ENCODE results near the gene C6orf89. TPM values are rescaled to one million over a fixed set of nuclear protein-coding genes. Genes with fewer than 3 reads are reported as not detected.

Gene C6orf89
- total RNA-seq, 5 donors from 2014 or later (not counting 1 experiment from before 2014, with no cell fraction given): 32.6 to 57.9 (median 46.1) TPM

GRCh38 chr6:36975231-36976006 lies 89.7 kb downstream of the C6orf89 start:
- peaks cover 2 to 9% of the 10 kb centered on the region in 2 experiments for H3K4me1 ChIP-seq (ENCODE audit: control insufficient read depth in 1 of 2, extremely low read depth in 1 of 2, insufficient read depth in 2 of 2, low read length in 2 of 2)
- Mint-ChIP-seq H3K9me3 (no peaks in the 10 kb centered on the region), H3K27me3 (no peaks in the 10 kb centered on the region), H3K27ac (peak overlapping the region in 1 of 2 donors; percentile 11), H3K36me3 (peaks cover 64% of the 10 kb centered on the region), H3K4me1 (peaks cover 15 to 16% (median 16%) of the 10 kb centered on the region in 3 donors), H3K4me3 (no peak overlapping the region)
- CTCF ChIA-PET: no interaction called here
- no peak for ATAC-seq (replicated peaks in 1 of 4)
- POLR2A ChIA-PET: no interaction called here
- H3K9me3 ChIP-seq: no peaks in the 10 kb centered on the region
- no peak overlapping the region for H3K27ac ChIP-seq (ENCODE audit: low read length)
- no peak overlapping the region for H3K4me3 ChIP-seq (ENCODE audit: control insufficient read depth in 1 of 2, extremely low read depth in 1 of 2, low read length in 1 of 2)
- WGBS (ENCODE audit: insufficient coverage): 95% methylated on average over 3 of the region's 7 CpGs
- DNase-seq: no peak
- peaks cover 32 to 90% of the 10 kb centered on the region in 2 donors for H3K36me3 ChIP-seq (ENCODE audit: control insufficient read depth in 2 of 2, extremely low read depth in 1 of 2, insufficient read depth in 1 of 2, low read length in 1 of 2)
- no peaks in the 10 kb centered on the region for H3K27me3 ChIP-seq (replicated peaks in 1 of 2; ENCODE audit: control insufficient read depth in 2 of 2, extremely low read depth in 1 of 2, insufficient read depth in 2 of 2, low read length in 1 of 2)

GRCh38 chr6:36976007-36976264 lies 90.2 kb downstream of the C6orf89 start:
- H3K9me3 Mint-ChIP-seq: no peaks in the 10 kb centered on the region

GRCh38 chr6:36976509-36976908 lies 90.8 kb downstream of the C6orf89 start:
- no peaks in the 10 kb centered on the region for H3K9me3 Mint-ChIP-seq
- peaks cover 26 to 87% of the 10 kb centered on the region in 2 donors for H3K36me3 ChIP-seq (ENCODE audit: control insufficient read depth in 2 of 2, extremely low read depth in 1 of 2, insufficient read depth in 1 of 2, low read length in 1 of 2)
- ATAC-seq (replicated peaks in 1 of 4) (no peak), DNase-seq (no peak)
- H3K27ac ChIP-seq (ENCODE audit: low read length): no peak overlapping the region
- peaks cover 64% of the 10 kb centered on the region for H3K36me3 Mint-ChIP-seq
- no peaks in the 10 kb centered on the region for H3K9me3 ChIP-seq
- peaks cover 23 to 27% (median 24%) of the 10 kb centered on the region in 3 donors for H3K4me1 Mint-ChIP-seq
- H3K27ac Mint-ChIP-seq: no peak overlapping the region
- peaks cover 2 to 15% of the 10 kb centered on the region in 2 experiments for H3K4me1 ChIP-seq (ENCODE audit: control insufficient read depth in 1 of 2, extremely low read depth in 1 of 2, insufficient read depth in 2 of 2, low read length in 2 of 2)
- CTCF ChIA-PET: no interaction called here
- H3K4me3 ChIP-seq (ENCODE audit: control insufficient read depth in 1 of 2, extremely low read depth in 1 of 2, low read length in 1 of 2): no peak overlapping the region
- no peak overlapping the region for H3K4me3 Mint-ChIP-seq
- WGBS (ENCODE audit: insufficient coverage): 100% methylated on average over 3 of the region's 7 CpGs
- H3K27me3 ChIP-seq (replicated peaks in 1 of 2; ENCODE audit: control insufficient read depth in 2 of 2, extremely low read depth in 1 of 2, insufficient read depth in 2 of 2, low read length in 1 of 2): no peaks in the 10 kb centered on the region
- no peaks in the 10 kb centered on the region for H3K27me3 Mint-ChIP-seq
- POLR2A ChIA-PET: no interaction called here

More at GRCh38 chr6:36976007-36976264, 90.2 kb downstream of the C6orf89 start:
- H3K27me3 ChIP-seq (replicated peaks in 1 of 2; ENCODE audit: control insufficient read depth in 2 of 2, extremely low read depth in 1 of 2, insufficient read depth in 2 of 2, low read length in 1 of 2): no peaks in the 10 kb centered on the region
- no CpG with 5 or more reads among the region's 4 CpGs for whole genome bisulfite sequencing (ENCODE audit: insufficient coverage)
- Mint-ChIP-seq H3K4me3 (no peak overlapping the region), H3K27ac (peak overlapping the region in 1 of 2 donors; percentile 11), H3K36me3 (peaks cover 66% of the 10 kb centered on the region), H3K4me1 (peaks cover 20 to 21% (median 21%) of the 10 kb centered on the region in 3 donors), H3K27me3 (no peaks in the 10 kb centered on the region)
- ChIA-PET CTCF (no interaction called here), POLR2A (no interaction called here)
- no peak for ATAC-seq (replicated peaks in 1 of 4)
- H3K36me3 ChIP-seq (ENCODE audit: control insufficient read depth in 2 of 2, extremely low read depth in 1 of 2, insufficient read depth in 1 of 2, low read length in 1 of 2): peaks cover 29 to 87% of the 10 kb centered on the region in 2 donors
- H3K27ac ChIP-seq (ENCODE audit: low read length): no peak overlapping the region
- H3K9me3 ChIP-seq: no peaks in the 10 kb centered on the region
- H3K4me3 ChIP-seq (ENCODE audit: control insufficient read depth in 1 of 2, extremely low read depth in 1 of 2, low read length in 1 of 2): no peak overlapping the region
- DNase-seq: no peak
- H3K4me1 ChIP-seq (ENCODE audit: control insufficient read depth in 1 of 2, extremely low read depth in 1 of 2, insufficient read depth in 2 of 2, low read length in 2 of 2): peaks cover 2 to 10% of the 10 kb centered on the region in 2 experiments

- Histone ChIP-seq H3K4me1 (ENCODE audit: control insufficient read depth in 1 of 2, extremely low read depth in 1 of 2, insufficient read depth in 2 of 2, low read length in 2 of 2) (peaks cover 2 to 16% of the 10 kb centered on the region in 2 experiments), H3K4me3 (ENCODE audit: control insufficient read depth in 1 of 2, extremely low read depth in 1 of 2, low read length in 1 of 2) (no peak overlapping the region), H3K36me3 (ENCODE audit: control insufficient read depth in 2 of 2, extremely low read depth in 1 of 2, insufficient read depth in 1 of 2, low read length in 1 of 2) (peaks cover 25 to 85% of the 10 kb centered on the region in 2 donors), H3K27ac (ENCODE audit: low read length) (no peak overlapping the region), H3K9me3 (no peaks in the 10 kb centered on the region), H3K27me3 (replicated peaks in 1 of 2; ENCODE audit: control insufficient read depth in 2 of 2, extremely low read depth in 1 of 2, insufficient read depth in 2 of 2, low read length in 1 of 2) (no peaks in the 10 kb centered on the region)
- H3K27me3 Mint-ChIP-seq: no peaks in the 10 kb centered on the region
- DNase-seq (no peak), ATAC-seq (replicated peaks in 1 of 4) (no peak)
- WGBS (ENCODE audit: insufficient coverage): 96% methylated on average over 3 of the region's 6 CpGs
- POLR2A ChIA-PET: interaction anchor here in 1 of 2 donors (0.6 kb wide), 1 partner anchor 248 kb away, joined by 7 read pairs; no protein-coding TSS in a partner anchor
- H3K4me1 Mint-ChIP-seq: peaks cover 28 to 31% (median 29%) of the 10 kb centered on the region in 3 donors
- H3K4me3 Mint-ChIP-seq: no peak overlapping the region
- peaks cover 64% of the 10 kb centered on the region for H3K36me3 Mint-ChIP-seq
- no peaks in the 10 kb centered on the region for H3K9me3 Mint-ChIP-seq
- H3K27ac Mint-ChIP-seq: no peak overlapping the region
- CTCF ChIA-PET: interaction anchor here in 1 of 2 donors (0.6 to 1.1 kb wide), 5 partner anchors 11 to 362 kb away, joined by 3 to 4 read pairs (median 3); no protein-coding TSS in a partner anchor
Measured at GRCh38 chr6:36976931-36977330, 91.2 kb downstream of the C6orf89 start.

GRCh38 chr6:36977470-36977941 lies 91.8 kb downstream of the C6orf89 start:
- Mint-ChIP-seq H3K4me1 (peaks cover 32 to 33% (median 33%) of the 10 kb centered on the region in 3 donors), H3K4me3 (no peak overlapping the region), H3K36me3 (peaks cover 60% of the 10 kb centered on the region), H3K27ac (no peak overlapping the region), H3K9me3 (no peaks in the 10 kb centered on the region), H3K27me3 (no peaks in the 10 kb centered on the region)
- Histone ChIP-seq H3K4me3 (ENCODE audit: control insufficient read depth in 1 of 2, extremely low read depth in 1 of 2, low read length in 1 of 2) (no peak overlapping the region), H3K27ac (ENCODE audit: low read length) (no peak overlapping the region), H3K9me3 (no peaks in the 10 kb centered on the region), H3K4me1 (ENCODE audit: control insufficient read depth in 1 of 2, extremely low read depth in 1 of 2, insufficient read depth in 2 of 2, low read length in 2 of 2) (peaks cover 2 to 19% of the 10 kb centered on the region in 2 experiments), H3K27me3 (replicated peaks in 1 of 2; ENCODE audit: control insufficient read depth in 2 of 2, extremely low read depth in 1 of 2, insufficient read depth in 2 of 2, low read length in 1 of 2) (no peaks in the 10 kb centered on the region), H3K36me3 (ENCODE audit: control insufficient read depth in 2 of 2, extremely low read depth in 1 of 2, insufficient read depth in 1 of 2, low read length in 1 of 2) (peaks cover 25 to 80% of the 10 kb centered on the region in 2 donors)
- CTCF ChIA-PET: interaction anchor here (0.5 to 1.1 kb wide), 8 partner anchors 12 to 495 kb away, joined by 3 to 9 read pairs (median 3); no protein-coding TSS in a partner anchor
- DNase-seq (peak in 2 of 35 experiments; percentile 17 to 48), ATAC-seq (replicated peaks in 1 of 4) (peak in 1 of 4 experiments; percentile 33)
- POLR2A ChIA-PET: interaction anchor here in 1 of 2 donors (0.6 kb wide), 1 partner anchor 248 kb away, joined by 7 read pairs; no protein-coding TSS in a partner anchor
- 91% methylated on average over 14 of the region's 16 CpGs for WGBS (ENCODE audit: insufficient coverage)

Data from T-cell (primary cell).